CD4-positive, alpha-beta T cell (primary cell): ENCODE measurements around the gene MACROH2A1. TPM values are rescaled to one million over a fixed set of nuclear protein-coding genes. Genes with fewer than 3 reads are reported as not detected.

Source experiments
- ATAC-seq: fragments of 200-7000 bp; cut with Tn5 transposase; one replicate; pipeline ENCODE4 v1.10.0; 2022; ENCODE audit warnings: mild to moderate bottlenecking; ENCODE audit not compliant: poor library complexity
- CTCF ChIA-PET: fragments of 350-600 bp; sonication (Branson Sonifier 250); formaldehyde crosslinking; loops from one replicate; lab custom pipeline; 2021; ENCODE audit warnings: antibody characterized with exemption, inconsistent platforms; lab: Charles Lee
- POLR2A ChIA-PET: fragments of 350-600 bp; sonication (Branson Sonifier 250); formaldehyde crosslinking; loops from one replicate; lab custom pipeline; 2021; ENCODE audit warnings: antibody characterized with exemption, inconsistent platforms; lab: Charles Lee
- DNase-seq, 14 experiments: peaks; one replicate each; pipeline ENCODE4 v3.0.0-alpha.2; 2013 to 2020; ENCODE audit warnings: mixed read lengths in 2 of 14
- H3K27ac ChIP-seq, 2 donors: one replicate each; pipeline versions ENCODE4 v1.5.1 to v1.7.0; 2013; ENCODE audit warnings: low read length in 2 of 2, low read depth in 1 of 2, mild to moderate bottlenecking in 1 of 2
- H3K27me3 ChIP-seq, 2 experiments: 1 replicate in 1 of 2; 2 replicates in 1 of 2; pipeline versions ENCODE4 v1.6.1 to v1.7.0; 2013; ENCODE audit warnings: low read length in 2 of 2, control low read depth in 1 of 2, mild to moderate bottlenecking in 1 of 2, moderate library complexity in 1 of 2; ENCODE audit not compliant: insufficient read depth in 2 of 2, control insufficient read depth in 1 of 2
- H3K36me3 ChIP-seq: one replicate; pipeline ENCODE4 v1.6.1; 2013; ENCODE audit warnings: low read length, control low read depth; ENCODE audit not compliant: insufficient read depth
- H3K4me1 ChIP-seq: one replicate; pipeline ENCODE4 v1.6.1; 2013; ENCODE audit warnings: low read length, control low read depth; ENCODE audit not compliant: insufficient read depth
- H3K4me3 ChIP-seq: one replicate; pipeline ENCODE4 v1.5.1; 2013; ENCODE audit warnings: mild to moderate bottlenecking, low read length, moderate library complexity
- H3K9me3 ChIP-seq, 2 experiments: 1 replicate in 1 of 2; 2 replicates in 1 of 2; pipeline versions ENCODE4 v1.6.1 to v1.7.0; 2013; ENCODE audit warnings: low read length in 2 of 2, mild to moderate bottlenecking in 2 of 2, control low read depth in 1 of 2, moderate library complexity in 1 of 2; ENCODE audit not compliant: control insufficient read depth in 1 of 2, insufficient read depth in 1 of 2
- H3K27ac Mint-ChIP-seq: one replicate; pipeline ENCODE4 v1.8.0; 2020; ENCODE audit warnings: mixed read lengths
- H3K27me3 Mint-ChIP-seq: one replicate; pipeline ENCODE4 v1.8.0; 2021; ENCODE audit warnings: mixed read lengths
- H3K36me3 Mint-ChIP-seq: one replicate; pipeline ENCODE4 v1.8.0; 2021; ENCODE audit warnings: low read depth, mixed read lengths
- H3K4me1 Mint-ChIP-seq: one replicate; pipeline ENCODE4 v1.8.0; 2021; ENCODE audit warnings: low read depth, mixed read lengths
- H3K4me3 Mint-ChIP-seq: one replicate; pipeline ENCODE4 v1.8.0; 2020; ENCODE audit warnings: mild to moderate bottlenecking, mixed read lengths
- H3K9me3 Mint-ChIP-seq: one replicate; pipeline ENCODE4 v1.8.0; 2020; ENCODE audit warnings: mixed read lengths
- CTCF ChIP-seq: fragments of 200-600 bp; IDR thresholded peaks from one replicate; pipeline ENCODE4 v1.8.0; 2022; ENCODE audit warnings: antibody characterized with exemption, mild to moderate bottlenecking
- intact Hi-C, 2 experiments: fragments of 100-400 bp; cut with DNase I in 1 of 2; cut with micrococcal nuclease in 1 of 2; formaldehyde crosslinking; loops; one replicate each; pipeline versions ENCODE4 v1.15.1 to v1.9.0; 2023 to 2025; cut with DNase I, micrococcal nuclease
- total RNA-seq, 174 experiments: library from RNA in 2 of 174; stranded (reverse) in 2 of 174; gene quantifications; one replicate each; pipeline ENCODE4 v1.2.3 and lab custom pipeline; 2021 to 2026

MACROH2A1 gene
- total RNA-seq, 2 experiments from 2014 or later = 114 to 120 TPM

- Histone ChIP-seq H3K9me3 (peaks cover 0 to 10% of the 10 kb centered on the region in 2 experiments), H3K4me3 (no peak overlapping the region), H3K4me1 (no peaks in the 10 kb centered on the region), H3K27ac (no peak overlapping the region), H3K36me3 (no peaks in the 10 kb centered on the region), H3K27me3 (peaks cover 9 to 16% of the 10 kb centered on the region in 2 experiments)
- no peak overlapping the region for H3K4me3 Mint-ChIP-seq
- POLR2A ChIA-PET = no interaction called here
- ATAC-seq (no peak), DNase-seq (peak in 1 of 14 experiments; percentile 2)
- intact Hi-C loops = no loop called here
- no peak for TF ChIP-seq CTCF
- no peaks in the 10 kb centered on the region for H3K4me1 Mint-ChIP-seq
- CTCF ChIA-PET = no interaction called here
- peaks cover 7% of the 10 kb centered on the region for H3K27me3 Mint-ChIP-seq
- peaks cover 2% of the 10 kb centered on the region for H3K9me3 Mint-ChIP-seq
- no peaks in the 10 kb centered on the region for H3K36me3 Mint-ChIP-seq
- no peak overlapping the region for H3K27ac Mint-ChIP-seq
These were observed 33.1 kb upstream of the MACROH2A1 start for GRCh38 chr5:135432113-135432512.

DNA sequence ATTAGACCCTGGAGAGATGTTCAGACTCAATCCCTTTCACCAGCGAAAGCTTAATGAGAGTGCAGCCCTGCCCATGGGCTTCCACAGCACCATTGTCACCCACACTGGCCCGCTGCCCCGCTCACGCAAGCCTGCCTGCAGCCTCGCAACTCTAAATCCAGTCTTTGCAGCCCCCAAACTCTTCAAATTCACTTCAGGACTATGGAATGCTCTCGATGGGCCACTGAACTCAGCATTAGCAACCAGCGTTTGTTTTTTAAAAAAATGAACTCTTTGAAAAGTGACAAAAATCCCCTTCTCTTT is 31.1 kb upstream of the MACROH2A1 start:
- H3K27ac ChIP-seq = no peak overlapping the region
- ChIA-PET CTCF (no interaction called here), POLR2A (no interaction called here)

DNA sequence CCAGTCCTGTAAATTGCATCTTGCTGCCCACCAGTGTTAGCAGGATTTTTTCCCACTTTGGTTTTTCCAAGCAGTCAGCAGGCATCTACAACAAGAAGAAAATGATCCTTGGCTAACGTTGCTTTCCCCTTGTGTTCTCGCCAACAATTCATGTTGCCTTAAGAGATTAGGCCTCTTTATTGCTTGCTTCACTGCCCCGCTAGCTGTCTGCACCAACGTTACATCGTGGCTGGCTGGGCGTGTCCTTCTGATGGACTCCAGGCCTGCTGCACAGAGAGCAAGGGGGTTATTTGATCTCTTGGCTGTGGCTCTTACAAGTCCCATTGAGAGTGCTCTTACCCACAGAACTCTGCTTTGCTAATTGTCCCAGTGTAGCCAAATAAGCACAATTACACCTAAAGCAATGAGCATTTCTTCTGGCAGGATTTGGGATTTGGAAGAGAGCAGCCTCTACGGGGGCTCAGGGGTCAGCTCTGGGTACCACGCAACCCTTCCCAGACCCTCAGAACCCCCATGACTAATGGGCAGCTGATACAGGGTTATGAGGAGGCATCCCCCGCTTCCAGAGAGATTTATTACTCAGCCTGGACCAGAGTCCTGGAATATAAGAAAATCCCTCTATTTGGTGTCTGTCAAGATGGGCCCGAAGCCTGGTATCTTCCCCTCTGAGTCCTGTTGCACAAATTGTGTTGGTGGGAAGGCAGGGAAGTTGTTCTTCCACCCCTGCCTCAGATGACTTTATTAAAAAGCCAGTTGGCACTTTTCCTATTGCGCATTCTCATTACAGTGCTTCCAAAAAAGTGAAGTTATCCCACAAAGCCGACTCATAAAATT is 30.5 kb upstream of the MACROH2A1 start:
- ChIA-PET CTCF (no interaction called here), POLR2A (no interaction called here)
- Histone ChIP-seq H3K36me3 (no peaks in the 10 kb centered on the region), H3K27me3 (peaks cover 0 to 10% of the 10 kb centered on the region in 2 experiments), H3K4me1 (peaks cover 3% of the 10 kb centered on the region), H3K27ac (no peak overlapping the region), H3K9me3 (peaks cover 0 to 6% of the 10 kb centered on the region in 2 experiments), H3K4me3 (no peak overlapping the region)
- Mint-ChIP-seq H3K4me1 (peaks cover 6% of the 10 kb centered on the region), H3K27ac (no peak overlapping the region), H3K9me3 (peaks cover 2% of the 10 kb centered on the region), H3K4me3 (no peak overlapping the region), H3K27me3 (peaks cover 17% of the 10 kb centered on the region), H3K36me3 (no peaks in the 10 kb centered on the region)
- intact Hi-C loops = no loop called here
- no peak for DNase-seq
- ATAC-seq = no peak
- no peak for TF ChIP-seq CTCF

More for the DNA sequence above, 31.1 kb upstream of the MACROH2A1 start:
- no peaks in the 10 kb centered on the region for H3K36me3 ChIP-seq
- DNase-seq = no peak
- no peak overlapping the region for H3K4me3 ChIP-seq
- H3K9me3 ChIP-seq = peaks cover 0 to 6% of the 10 kb centered on the region in 2 experiments
- intact Hi-C loops = no loop called here
- H3K27ac Mint-ChIP-seq = no peak overlapping the region
- no peak for ATAC-seq
- peaks cover 2% of the 10 kb centered on the region for H3K9me3 Mint-ChIP-seq
- peaks cover 6% of the 10 kb centered on the region for H3K4me1 Mint-ChIP-seq
- TF ChIP-seq CTCF = no peak
- peaks cover 12% of the 10 kb centered on the region for H3K27me3 Mint-ChIP-seq
- peaks cover 3% of the 10 kb centered on the region for H3K4me1 ChIP-seq
- no peak overlapping the region for H3K4me3 Mint-ChIP-seq
- no peaks in the 10 kb centered on the region for H3K36me3 Mint-ChIP-seq
- peaks cover 0 to 12% of the 10 kb centered on the region in 2 experiments for H3K27me3 ChIP-seq
